GM12878 (cell line): ENCODE data around the gene IL19. TPM values are rescaled to one million over a fixed set of nuclear protein-coding genes. Genes with fewer than 3 reads are reported as not detected.

Experiments used
- ATAC-seq: fragments of 200-7000 bp; cut with Tn5 transposase; 3 replicates; pipeline ENCODE4 v1.9.1; 2020; ENCODE audit warnings: mild to moderate bottlenecking, moderate library complexity
- BruUV-seq: library from RNA; stranded (reverse); fragments of 400-500 nt; replicated peaks from 2 replicates; lab custom pipeline; 2021; lab: Mats Ljungman, UMichigan
- CTCF ChIA-PET: fragments of 300-600 bp; sonication (Branson Sonifier 250); formaldehyde crosslinking; extraction: SDS; loops from one replicate; lab custom pipeline; 2021; ENCODE audit warnings: inconsistent platforms; lab: Yijun Ruan, JAX
- POLR2A ChIA-PET: fragments of 350-600 bp; formaldehyde crosslinking; extraction: SDS; loops from one replicate; lab custom pipeline; 2021; ENCODE audit warnings: inconsistent platforms; lab: Charles Lee
- RAD21 ChIA-PET: fragments of 300-600 bp; sonication (Branson Sonifier 250); formaldehyde crosslinking; loops from one replicate; lab custom pipeline; 2023; ENCODE audit warnings: antibody characterized with exemption; ENCODE audit not compliant: unreplicated experiment; lab: Charles Lee
- SMC1A ChIA-PET: fragments of 300-600 bp; sonication (Branson Sonifier 250); formaldehyde crosslinking; loops from one replicate; lab custom pipeline; 2023; ENCODE audit not compliant: unreplicated experiment, uncharacterized antibody; lab: Charles Lee
- DNase-seq: peaks from one replicate; pipeline ENCODE4 v3.0.0-alpha.2; 2011; ENCODE audit warnings: low read depth, low spot score
- FAIRE-seq: peaks from 3 replicates; lab custom pipeline; 2011; peaks lifted over from hg19 to GRCh38; lab: Jason Lieb, UNC
- H2AFZ ChIP-seq: 2 replicates; pipeline ENCODE4 v1.6.0; 2011; ENCODE audit warnings: low read depth, low read length, control low read depth; ENCODE audit not compliant: control insufficient read depth
- H3K27ac ChIP-seq: 2 replicates; pipeline ENCODE4 v1.5.1; 2011; ENCODE audit warnings: control low read depth; ENCODE audit not compliant: control insufficient read depth, insufficient read depth
- H3K27me3 ChIP-seq, 2 experiments: replicated peaks in 1 of 2; 2 replicates each; pipeline versions ENCODE4 v1.6.0 to v1.6.1; 2011; ENCODE audit warnings: low read length in 1 of 2; ENCODE audit not compliant: control insufficient read depth in 2 of 2, insufficient read depth in 2 of 2
- H3K36me3 ChIP-seq, 2 experiments: 2 replicates each; pipeline ENCODE4 v1.5.1; 2011; ENCODE audit warnings: low read length in 1 of 2; ENCODE audit not compliant: control insufficient read depth in 2 of 2, insufficient read depth in 2 of 2
- H3K4me1 ChIP-seq: 2 replicates; pipeline ENCODE4 v1.6.1; 2011; ENCODE audit warnings: mild to moderate bottlenecking, low read length, moderate library complexity, mixed read lengths; ENCODE audit not compliant: control insufficient read depth, insufficient read depth
- H3K4me2 ChIP-seq: 2 replicates; pipeline ENCODE4 v1.6.0; 2011; ENCODE audit warnings: control low read depth; ENCODE audit not compliant: control insufficient read depth, insufficient read depth
- H3K4me3 ChIP-seq: fragments of 200-600 bp; sonication (generic); 2 replicates; pipeline ENCODE4 v1.5.1; 2016
- H3K79me2 ChIP-seq: 2 replicates; pipeline ENCODE4 v1.6.0; 2011; ENCODE audit warnings: low read length; ENCODE audit not compliant: control insufficient read depth, insufficient read depth
- H3K9ac ChIP-seq: 2 replicates; pipeline ENCODE4 v1.8.0; 2011; ENCODE audit warnings: low read length, control low read depth, mixed read lengths; ENCODE audit not compliant: control insufficient read depth, insufficient read depth
- H3K9me3 ChIP-seq: replicated peaks from 3 replicates; pipeline ENCODE4 v1.5.1; 2011; ENCODE audit warnings: mild to moderate bottlenecking, low read length; ENCODE audit not compliant: control insufficient read depth, insufficient read depth
- H4K20me1 ChIP-seq: 2 replicates; pipeline ENCODE4 v1.6.0; 2011; ENCODE audit not compliant: control insufficient read depth, insufficient read depth
- CHD2 ChIP-seq: IDR thresholded peaks from 2 replicates; pipeline ENCODE4 v1.6.1; 2011; ENCODE audit warnings: low read depth, low read length, improper control_type of control experiment, borderline replicate concordance
- NBN ChIP-seq: fragments of 450-650 bp; IDR thresholded peaks from 2 replicates; pipeline ENCODE4 v1.6.1; 2016
- NFYB ChIP-seq: IDR thresholded peaks from 2 replicates; pipeline ENCODE4 v1.6.1; 2011; ENCODE audit warnings: low read depth, mild to moderate bottlenecking, low read length, improper control_type of control experiment, moderate library complexity; ENCODE audit not compliant: insufficient read depth
- POU2F2 ChIP-seq: IDR thresholded peaks from 3 replicates; pipeline ENCODE4 v1.6.1; 2011; ENCODE audit warnings: low read depth, mild to moderate bottlenecking, low read length, borderline replicate concordance
- RB1 ChIP-seq: fragments of 450-650 bp; formaldehyde crosslinking; IDR thresholded peaks from 2 replicates; pipeline ENCODE4 v1.6.1; 2017; ENCODE audit warnings: mild to moderate bottlenecking, borderline replicate concordance
- SMAD1 ChIP-seq: fragments of 450-650 bp; IDR thresholded peaks from 2 replicates; pipeline ENCODE4 v1.6.1; 2018; ENCODE audit warnings: mild to moderate bottlenecking, low read depth; ENCODE audit not compliant: partially characterized antibody
- SPI1 ChIP-seq: IDR thresholded peaks from 2 replicates; pipeline ENCODE4 v1.6.1; 2011; ENCODE audit warnings: low read depth, mild to moderate bottlenecking, low read length, moderate library complexity, borderline replicate concordance; ENCODE audit not compliant: insufficient read depth
- SREBF2 ChIP-seq: IDR thresholded peaks from 2 replicates; pipeline ENCODE4 v1.6.1; 2012; ENCODE audit warnings: mild to moderate bottlenecking, low read length
- TCF7 ChIP-seq: IDR thresholded peaks from 2 replicates; pipeline ENCODE4 v1.6.1; 2014; ENCODE audit warnings: antibody characterized with exemption, borderline replicate concordance
- ZBED1 ChIP-seq: IDR thresholded peaks from 2 replicates; pipeline ENCODE4 v1.6.1; 2016; ENCODE audit warnings: borderline replicate concordance
- ZNF274 ChIP-seq: IDR thresholded peaks from one replicate; pipeline ENCODE4 v1.8.0; 2011; ENCODE audit not compliant: insufficient read length, insufficient read depth
- WGBS: methylation state at CpG from one replicate; pipeline ENCODE4 v1.1.6; 2016; ENCODE audit warnings: low lambda C conversion rate; ENCODE audit not compliant: insufficient replicate concordance, insufficient coverage; ENCODE audit errors: missing lambda C conversion rate; 5-methylcytosine and 5-hydroxymethylcytosine counted together
- in situ Hi-C: fragments of 300-500 bp; cut with MboI; formaldehyde crosslinking; loops from 9 replicates; pipeline ENCODE4 v1.14.3; 2018; ENCODE audit warnings: mixed read lengths
- intact Hi-C: fragments of 100-400 bp; cut with micrococcal nuclease; formaldehyde crosslinking; loops from one replicate; pipeline ENCODE4 v1.14.2; 2022; ENCODE audit not compliant: unreplicated experiment
- polyA plus RNA-seq, 11 experiments: library from polyadenylated mRNA; depleted of rRNA in 4 of 11; unstranded in 6 of 11; stranded (reverse) in 5 of 11; fragments of >200 nt; fragmentation: Nextera tagmentation in 4 of 11; fragmentation: Illumina TruSeq in 1 of 11; extraction: Ambion mirVana in 4 of 11; extraction: Trizol in 1 of 11; gene quantifications; 1 replicate in 1 of 11; 2 replicates in 10 of 11; pipeline versions ENCODE4 v1.2.1 to v1.2.3, GENCODE V29; 2011 to 2016; ENCODE audit warnings: inconsistent platforms in 2 of 11, missing spikeins in 2 of 11, low read depth in 1 of 11
- total RNA-seq, 4 experiments: library from RNA; depleted of rRNA in 3 of 4; stranded (reverse); fragments of >200 nt in 3 of 4; fragmentation: Illumina TruSeq in 1 of 4; extraction: Trizol in 1 of 4; gene quantifications; 2 replicates each; pipeline versions ENCODE4 v1.2.1 to v1.2.3, GENCODE V29; 2013 to 2021
- TF ChIP-seq, protein P1 (sequence below): fragments of 450-650 bp; IDR thresholded peaks from 2 replicates; pipeline ENCODE4 v1.6.1; 2016; ENCODE audit warnings: mild to moderate bottlenecking

IL19 gene
- total and polyA plus RNA-seq, 10 of the 15 experiments (the other 5 are each of a cell fraction or from before 2014, with no cell fraction given) = 0.10 to 0.73 (median 0.28) TPM; not detected in 6

DNA sequence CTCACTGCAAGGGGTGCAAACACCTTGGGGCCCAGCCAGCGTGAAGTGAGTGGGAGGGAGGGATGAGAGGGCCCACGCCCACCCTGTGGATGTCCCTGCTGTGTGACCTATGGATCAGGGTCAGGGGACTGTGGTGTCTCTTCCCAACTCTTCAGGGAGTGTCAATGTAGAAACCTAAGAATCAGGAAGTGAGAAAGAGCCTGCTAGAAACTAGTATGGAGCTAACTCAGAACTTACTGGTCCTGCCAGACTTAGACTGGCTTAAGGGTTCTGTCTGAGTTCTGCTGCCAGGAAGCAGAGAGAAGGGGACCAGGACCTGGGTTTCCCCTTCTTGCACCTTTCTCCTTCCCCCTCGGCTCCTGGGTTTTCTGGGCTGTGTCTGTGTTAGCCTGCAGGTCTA lies 3.5 kb downstream of the IL19 start (continued):
- peak; percentile 93 for TF ChIP-seq SPI1
- no peak for TF ChIP-seq ZNF274
- no peak for TF ChIP-seq ZBED1
- no peak for TF ChIP-seq SREBF2
- TF ChIP-seq NFYB = no peak
- no peak for TF ChIP-seq NBN
- no peak for TF ChIP-seq POU2F2
- TF ChIP-seq RB1 = no peak

DNA sequence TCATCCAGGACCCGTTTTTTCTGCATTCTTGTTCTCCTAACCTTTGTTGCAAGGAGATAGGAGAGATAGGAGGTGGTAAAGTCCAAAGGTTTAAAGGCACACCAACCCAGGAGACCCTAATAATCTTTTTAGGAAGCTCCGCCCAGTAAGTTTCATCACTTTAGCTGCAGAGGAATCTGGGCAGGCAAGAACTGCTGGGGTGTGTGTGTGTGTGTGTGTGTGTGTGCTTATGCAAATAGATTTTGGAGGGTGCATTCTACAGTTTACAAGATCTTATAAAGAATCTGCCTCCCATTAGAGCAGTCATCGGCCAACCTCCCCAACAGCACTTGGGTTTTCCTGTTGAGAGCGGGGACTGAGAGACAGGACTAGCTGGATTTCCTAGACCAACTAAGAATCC lies 5.7 kb downstream of the IL19 start:
- DNase-seq (no peak), ATAC-seq (no peak)
- no peaks in the 10 kb centered on the region for H3K9me3 ChIP-seq
- no peak overlapping the region for H3K4me3 ChIP-seq
- SMC1A ChIA-PET = interaction anchor here (1.2 to 18.3 kb wide), 7 partner anchors 7 to 35 kb away, joined by 3 to 410 read pairs (median 161); partner anchors contain the start of genes IL10 and IL19
- H4K20me1 ChIP-seq = no peaks in the 10 kb centered on the region
- H3K36me3 ChIP-seq = no peaks in the 10 kb centered on the region
- POLR2A ChIA-PET = interaction anchor here (0.6 to 14.8 kb wide), 3 partner anchors 10 to 31 kb away, joined by 6 to 283 read pairs (median 7); no protein-coding TSS in a partner anchor
- CTCF ChIA-PET = interaction anchor here (0.5 to 15.0 kb wide), 8 partner anchors 10 to 160 kb away, joined by 3 to 299 read pairs (median 4); no protein-coding TSS in a partner anchor
- no peaks in the 10 kb centered on the region for H3K27me3 ChIP-seq
- H2AFZ ChIP-seq = no peak overlapping the region
- no TSS peak for BruUV-seq
- no peak overlapping the region for H3K27ac ChIP-seq
- peaks cover 36% of the 10 kb centered on the region for H3K4me1 ChIP-seq
- in situ Hi-C loops = no loop called here
- TF ChIP-seq TCF7 (no peak), POU2F2 (peak; percentile 94), CHD2 (no peak), SMAD1 (no peak)
- TF ChIP-seq, protein P1, sequence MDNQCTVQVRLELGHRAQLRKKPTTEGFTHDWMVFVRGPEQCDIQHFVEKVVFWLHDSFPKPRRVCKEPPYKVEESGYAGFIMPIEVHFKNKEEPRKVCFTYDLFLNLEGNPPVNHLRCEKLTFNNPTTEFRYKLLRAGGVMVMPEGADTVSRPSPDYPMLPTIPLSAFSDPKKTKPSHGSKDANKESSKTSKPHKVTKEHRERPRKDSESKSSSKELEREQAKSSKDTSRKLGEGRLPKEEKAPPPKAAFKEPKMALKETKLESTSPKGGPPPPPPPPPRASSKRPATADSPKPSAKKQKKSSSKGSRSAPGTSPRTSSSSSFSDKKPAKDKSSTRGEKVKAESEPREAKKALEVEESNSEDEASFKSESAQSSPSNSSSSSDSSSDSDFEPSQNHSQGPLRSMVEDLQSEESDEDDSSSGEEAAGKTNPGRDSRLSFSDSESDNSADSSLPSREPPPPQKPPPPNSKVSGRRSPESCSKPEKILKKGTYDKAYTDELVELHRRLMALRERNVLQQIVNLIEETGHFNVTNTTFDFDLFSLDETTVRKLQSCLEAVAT = no peak
- TF ChIP-seq, all 136 proteins: peak for 1
- Histone ChIP-seq H3K9ac (no peak overlapping the region), H3K79me2 (peaks cover 34% of the 10 kb centered on the region), H3K4me2 (no peak overlapping the region)
- intact Hi-C loops = no loop called here
- RAD21 ChIA-PET = interaction anchor here (1.2 to 13.8 kb wide), 6 partner anchors 8 to 57 kb away, joined by 3 to 363 read pairs (median 7); no protein-coding TSS in a partner anchor
- FAIRE-seq = no peak
- WGBS = 84% methylated on average over 4 of the region's 4 CpGs
